Right hindlimb (tissue), 1 donor: ENCODE data around the gene TIGD6.

Experiments
- DNase-seq: peaks from one replicate; pipeline ENCODE4 v3.0.0-alpha.2; 2018

TIGD6 gene

DNA sequence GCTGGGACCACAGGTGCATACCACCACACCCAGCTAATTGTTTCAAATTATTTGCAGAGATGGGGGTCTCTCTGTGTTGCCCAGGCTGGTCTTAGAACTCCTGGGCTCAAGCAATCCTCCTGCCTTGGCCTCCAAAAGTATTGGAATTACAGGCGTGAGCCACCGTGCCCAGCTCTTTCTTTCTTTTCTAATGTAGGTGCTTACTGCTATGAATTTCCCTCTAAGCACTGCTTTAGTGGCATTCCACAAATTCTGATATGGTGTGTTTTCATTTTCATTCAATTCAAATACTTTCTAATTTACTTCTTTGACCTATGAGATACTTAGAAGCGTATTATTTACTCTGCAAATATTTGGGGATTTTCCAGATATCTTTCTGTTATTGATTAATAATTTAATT, 15.0 kb upstream of the TIGD6 start:
- DNase-seq, result no peak

DNA sequence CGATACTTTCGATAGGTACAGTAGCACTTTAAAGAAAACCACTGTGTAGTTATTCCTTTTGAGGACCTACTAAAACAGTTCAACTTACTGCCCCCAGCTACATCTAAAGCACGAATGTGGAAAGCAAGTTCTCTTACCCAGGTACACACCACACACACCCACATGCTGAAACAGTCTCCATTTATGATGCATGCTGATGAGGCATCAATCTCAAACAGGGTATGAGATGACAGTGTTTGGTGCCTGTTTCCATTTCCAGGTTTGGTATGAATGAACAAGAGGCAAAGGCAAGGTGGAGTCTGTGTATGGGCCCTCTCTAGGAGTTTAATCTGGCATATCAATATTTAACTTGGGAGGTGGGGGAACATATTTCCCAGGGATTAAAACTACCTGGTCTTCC, 14.0 kb upstream of the TIGD6 start:
- DNase-seq, result no peak

DNA sequence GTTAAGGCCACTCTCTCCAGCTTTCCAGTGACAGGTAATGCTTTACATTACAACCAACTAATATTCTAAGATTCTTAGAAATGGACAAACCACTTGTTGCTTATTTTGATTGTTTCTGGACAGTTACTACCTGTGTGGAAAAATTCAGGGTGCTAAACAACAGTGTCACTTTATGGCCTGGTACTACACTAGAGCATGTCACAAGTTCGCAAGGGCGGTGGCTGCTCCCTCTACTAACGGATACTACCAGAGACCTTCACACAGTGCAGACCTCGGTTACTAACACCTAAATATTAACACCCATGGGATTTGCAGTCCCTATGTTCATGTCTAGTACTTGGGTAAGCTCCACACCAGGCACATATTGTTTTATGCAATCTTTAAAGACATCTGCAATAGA, 13.5 kb upstream of the TIGD6 start:
- DNase-seq, result no peak

DNA sequence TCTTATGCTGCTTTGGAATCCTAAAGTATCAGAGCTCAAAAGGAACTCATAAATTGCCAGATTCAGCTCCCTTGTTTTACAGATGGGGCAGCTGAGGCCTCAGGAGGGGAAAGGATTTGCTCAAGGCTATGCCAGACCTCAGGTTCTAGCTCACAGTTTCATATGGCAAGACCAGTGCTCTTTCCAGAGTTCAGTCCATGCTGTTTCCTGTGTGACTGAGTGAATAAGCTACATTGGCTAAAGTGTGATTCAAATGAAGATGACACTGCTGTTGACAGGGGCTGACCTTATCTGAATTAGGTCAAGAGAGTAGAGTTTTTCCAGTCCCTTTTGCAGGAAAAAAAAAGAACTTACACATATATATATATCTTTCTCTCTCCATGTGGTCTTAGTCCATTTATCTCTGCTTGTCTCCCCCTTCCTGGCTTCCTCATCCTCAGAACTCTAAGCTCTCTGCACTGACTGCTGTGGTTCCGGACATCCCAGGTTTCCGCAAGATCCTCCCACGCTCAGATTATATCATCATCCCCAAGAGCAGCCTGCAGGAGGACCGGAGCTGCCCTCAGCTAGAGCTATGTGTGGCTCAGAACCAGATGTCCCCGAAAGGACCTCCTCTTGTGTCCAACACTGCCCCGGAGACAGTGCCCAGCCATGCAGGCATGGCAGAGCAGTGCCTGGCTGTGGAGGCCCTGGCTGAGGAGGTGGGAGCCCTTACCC, 9.4 kb upstream of the TIGD6 start:
- no peak for DNase-seq

DNA sequence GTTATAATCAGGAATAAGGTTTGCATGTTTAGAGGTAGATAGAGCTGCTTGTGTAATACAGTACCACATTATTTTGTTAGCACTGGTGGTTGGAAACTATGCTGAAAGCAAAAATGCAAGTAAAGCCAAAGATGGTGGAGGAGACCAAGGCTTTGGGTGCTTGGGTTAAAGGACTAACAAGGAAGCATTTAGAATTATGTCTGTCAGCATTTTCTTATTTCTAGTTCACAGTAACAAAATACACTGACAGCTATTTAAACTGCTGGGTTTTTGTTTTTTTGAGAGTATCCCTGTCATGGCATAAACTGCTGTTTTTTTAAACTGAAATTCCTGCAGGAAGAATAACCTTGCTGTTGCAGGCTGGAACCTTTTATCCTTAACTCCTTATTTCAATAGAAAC, 6.6 kb upstream of the TIGD6 start:
- no peak for DNase-seq

DNA sequence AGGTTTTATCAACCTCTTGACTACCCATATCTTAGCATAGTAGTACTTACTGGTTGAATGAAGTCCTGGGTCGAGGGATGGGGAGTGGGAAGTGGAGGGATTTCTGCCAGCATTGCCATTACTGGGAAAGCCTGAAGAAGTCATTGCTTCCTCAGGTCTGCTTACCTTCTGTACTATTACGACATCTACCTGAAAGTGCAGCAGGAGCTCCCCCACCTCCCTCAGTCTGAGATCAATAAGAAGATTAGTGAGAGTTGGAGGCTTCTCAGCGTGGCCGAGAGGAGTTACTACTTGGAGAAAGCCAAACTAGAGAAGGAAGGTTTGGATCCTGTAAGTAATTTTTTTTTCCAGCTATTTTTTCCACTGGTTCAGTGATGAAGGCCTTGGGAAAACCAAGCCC, 5.9 kb upstream of the TIGD6 start:
- DNase-seq, result no peak

DNA sequence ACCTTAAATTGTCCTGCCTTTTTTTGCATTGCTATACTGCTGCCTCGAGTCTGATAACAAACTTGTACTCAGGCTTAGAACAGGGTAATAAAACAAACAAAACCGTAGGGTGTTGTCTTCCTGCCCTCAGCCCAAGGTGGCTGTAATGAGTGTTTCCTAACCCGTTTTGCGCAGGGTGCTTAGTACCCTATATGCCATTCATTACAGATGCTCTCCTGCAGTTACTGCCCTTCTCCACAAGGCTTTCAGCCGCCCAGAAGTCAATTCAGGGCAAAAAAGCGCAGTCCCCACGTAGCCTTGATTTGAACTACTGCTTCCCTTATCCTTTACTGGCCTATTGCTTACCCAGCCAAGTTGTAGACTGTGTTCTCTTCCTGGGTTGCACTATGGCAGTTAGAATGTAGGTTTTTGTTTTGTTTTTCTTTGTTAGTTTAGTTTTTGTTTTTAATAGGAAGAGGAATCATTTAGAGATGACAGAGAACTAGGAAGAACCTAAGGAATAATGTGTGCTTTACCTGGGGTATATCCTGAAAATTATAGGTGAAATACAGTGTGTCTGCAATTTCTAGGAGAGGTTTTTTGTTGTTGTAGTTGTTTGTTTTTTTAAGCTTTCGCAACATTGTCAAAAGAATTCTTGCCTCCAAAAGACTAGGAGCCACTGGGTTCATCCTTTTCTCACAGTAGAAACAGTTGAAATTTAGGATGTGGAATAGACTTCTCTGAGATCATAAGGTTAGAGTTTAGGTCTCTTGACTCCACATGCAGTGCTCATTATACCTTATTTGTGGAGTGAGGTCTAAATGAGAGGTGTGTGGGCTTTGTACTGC, 1.4 kb upstream of the TIGD6 start:
- peak; percentile 54 for DNase-seq

DNA sequence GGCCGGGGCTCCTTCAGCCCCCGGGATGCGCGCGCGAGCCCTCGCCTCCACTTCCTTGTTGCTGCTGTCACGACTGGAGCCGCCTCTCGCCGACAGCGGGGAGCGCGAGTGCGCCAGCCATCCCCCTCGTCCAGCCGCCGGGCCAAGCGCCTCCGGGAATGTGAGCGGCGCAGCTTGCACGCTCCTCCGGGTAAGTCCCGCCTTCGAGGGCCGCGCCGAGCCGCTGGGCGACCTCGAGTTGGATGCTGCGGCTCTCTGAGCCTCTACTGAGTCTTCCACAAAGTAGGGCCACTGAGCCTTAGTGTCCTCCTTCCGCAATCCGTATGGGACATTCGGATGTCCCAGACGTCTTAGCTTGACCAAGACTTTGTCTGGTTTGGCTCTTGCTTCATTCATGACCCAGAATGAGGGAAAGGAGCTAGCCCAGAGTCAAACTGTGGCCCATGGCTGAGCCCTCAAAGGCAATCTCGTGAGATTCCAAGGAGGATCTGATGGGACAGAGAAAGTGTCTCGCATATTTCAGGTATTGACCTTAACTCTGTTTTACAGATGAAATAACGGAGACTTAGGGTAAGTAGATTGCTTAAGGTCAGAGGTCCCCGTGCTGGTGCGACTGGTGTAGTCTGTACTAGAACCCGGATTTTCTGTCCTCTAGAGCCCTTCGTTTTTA, 671 bp upstream of the TIGD6 start:
- peak; percentile 51 for DNase-seq

DNA sequence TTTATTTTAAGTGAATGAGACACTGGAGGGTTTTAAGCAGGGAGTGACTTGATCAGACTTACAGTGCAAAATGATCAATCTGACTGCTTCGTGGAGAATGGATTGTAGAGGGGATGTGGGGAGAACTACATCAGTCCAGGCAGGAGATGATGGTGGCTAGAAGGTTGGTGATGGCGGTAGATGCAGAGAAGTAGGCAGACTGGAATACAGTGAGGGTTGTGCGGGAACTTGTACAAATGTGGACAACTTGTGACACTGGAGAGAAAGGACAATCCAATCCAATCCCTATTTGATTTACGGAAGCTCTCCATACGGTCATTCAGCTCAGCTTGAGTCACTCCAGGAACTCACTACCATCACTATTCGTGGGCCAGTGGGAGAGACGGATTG, 593 bp downstream of the TIGD6 start:
- DNase-seq, result no peak

DNA sequence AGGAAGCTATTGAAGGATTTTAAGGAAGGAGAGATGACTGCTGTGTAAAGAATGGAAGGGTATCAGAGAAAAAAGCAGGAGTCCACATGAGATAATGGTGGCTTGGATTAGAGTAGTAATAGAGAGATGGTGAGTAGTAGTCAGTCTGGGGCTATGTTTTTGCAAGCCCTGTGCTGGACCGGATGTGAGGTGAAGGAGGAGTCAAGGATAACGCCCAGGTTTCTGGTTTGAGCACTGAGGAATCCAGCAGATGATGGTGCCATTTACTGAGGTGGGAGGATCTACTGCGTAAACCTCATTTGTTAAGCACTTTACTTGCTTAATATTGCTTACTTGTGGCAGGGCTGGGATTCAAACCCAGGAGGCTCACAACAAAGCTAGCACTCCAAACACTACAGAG, 1.1 kb downstream of the TIGD6 start:
- no peak for DNase-seq

DNA sequence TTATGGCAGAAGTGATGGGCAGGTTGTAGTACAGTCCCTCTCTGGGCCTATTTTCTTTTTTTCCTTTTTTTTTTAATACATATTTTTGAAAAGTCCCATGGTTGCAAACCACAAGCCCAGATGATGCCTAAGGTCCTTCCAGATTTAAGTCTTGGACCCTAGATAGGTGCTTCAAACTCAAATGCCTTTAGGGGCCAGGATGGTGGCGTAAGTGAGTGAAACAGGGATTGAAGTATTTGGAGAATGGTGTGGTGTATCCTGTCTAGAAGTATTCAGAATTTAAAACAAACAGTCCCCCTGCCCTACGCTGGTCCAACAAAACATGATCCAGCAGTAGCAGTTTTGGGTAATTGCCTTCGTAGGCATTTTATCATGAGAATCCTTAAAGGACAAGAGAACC, 2.2 kb downstream of the TIGD6 start:
- no peak for DNase-seq

DNA sequence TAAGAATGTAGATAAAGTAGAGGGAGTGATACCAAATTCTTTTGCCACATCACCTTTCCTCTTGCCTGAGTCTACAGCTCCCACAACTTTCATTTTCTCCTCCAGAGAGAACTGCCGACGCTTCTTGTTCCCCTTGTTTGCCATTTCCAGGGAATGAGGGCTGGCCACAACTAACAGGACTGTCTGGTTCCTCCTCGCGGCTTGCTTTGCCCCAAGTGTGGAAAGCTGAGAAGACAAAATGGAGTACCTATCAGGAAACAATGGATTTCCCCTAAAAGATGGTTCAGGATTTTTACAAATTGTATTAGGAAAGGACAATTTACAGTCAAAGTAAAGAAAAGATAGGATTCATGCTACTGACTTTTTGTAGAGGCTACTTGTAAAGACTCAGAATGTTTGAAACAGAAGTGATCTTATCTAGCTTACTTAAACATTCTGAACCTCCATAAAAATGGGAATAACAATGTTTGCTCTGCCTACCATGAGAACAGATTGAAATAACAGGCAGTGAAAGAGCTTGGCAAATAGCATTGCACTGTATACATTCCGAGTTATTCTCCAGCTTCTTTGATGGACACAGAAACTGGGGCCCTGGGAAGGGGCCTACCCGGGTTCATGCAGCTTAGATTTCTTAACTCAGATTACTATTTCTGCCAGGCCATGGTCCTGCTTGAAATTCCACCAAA, 4.1 kb downstream of the TIGD6 start:
- DNase-seq, result no peak

DNA sequence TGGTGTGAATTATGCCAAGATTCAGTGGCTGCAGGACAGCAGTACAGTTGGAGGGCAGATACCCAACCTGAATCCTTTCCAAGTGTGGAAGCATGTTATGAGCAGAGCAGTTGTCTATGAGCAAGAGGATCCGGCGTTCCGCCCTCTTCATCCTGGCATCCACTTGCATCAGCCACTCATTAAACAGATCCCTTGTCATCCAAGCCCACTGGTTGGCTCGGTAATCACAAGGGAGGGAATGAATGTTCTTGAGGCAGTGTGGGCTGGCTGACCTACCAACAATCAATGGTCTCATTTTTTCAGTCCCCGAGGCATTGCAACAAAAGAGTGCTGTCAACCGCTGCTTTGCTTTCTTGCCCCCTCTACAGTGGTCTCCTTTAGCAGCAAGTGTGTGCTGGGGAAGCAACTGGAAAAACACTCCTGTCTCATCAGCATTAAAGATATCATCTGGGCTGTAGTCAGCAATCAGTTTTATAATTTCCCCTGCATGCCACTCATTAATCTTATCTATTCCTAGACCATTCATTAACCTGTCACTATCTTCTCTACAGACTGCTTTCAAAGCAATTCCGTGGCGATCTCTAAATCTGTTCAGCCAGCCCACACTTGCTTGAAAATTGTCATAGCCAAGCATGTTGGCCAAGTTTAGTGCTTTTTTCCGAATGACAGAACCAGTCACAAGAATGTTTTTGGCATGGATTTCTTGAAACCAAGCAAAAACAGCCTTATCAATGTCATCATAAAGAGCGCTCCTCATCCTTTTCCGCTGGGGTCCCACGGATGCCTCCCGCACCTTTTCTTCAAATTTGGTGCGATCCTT, 4.9 kb downstream of the TIGD6 start:
- DNase-seq, result no peak

DNA sequence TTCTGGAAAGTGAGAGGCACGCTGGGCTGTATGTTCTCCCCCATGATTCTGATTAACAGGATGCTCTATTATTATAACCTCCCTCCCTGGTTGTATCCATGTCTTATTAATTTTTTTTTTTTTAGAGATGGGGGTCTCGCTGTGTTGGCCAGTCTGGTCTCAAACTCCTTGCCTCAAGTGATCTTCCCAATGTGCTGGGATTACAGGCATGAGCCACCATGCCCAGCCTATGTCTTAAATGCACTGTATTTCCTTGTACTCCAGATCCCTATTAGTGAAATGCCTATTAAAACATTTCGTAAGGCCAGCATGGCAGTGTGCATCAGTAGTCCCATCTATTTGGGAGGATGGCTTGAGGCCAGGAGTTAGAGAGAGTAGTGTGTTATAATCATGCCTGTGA, 7.0 kb downstream of the TIGD6 start:
- no peak for DNase-seq

DNA sequence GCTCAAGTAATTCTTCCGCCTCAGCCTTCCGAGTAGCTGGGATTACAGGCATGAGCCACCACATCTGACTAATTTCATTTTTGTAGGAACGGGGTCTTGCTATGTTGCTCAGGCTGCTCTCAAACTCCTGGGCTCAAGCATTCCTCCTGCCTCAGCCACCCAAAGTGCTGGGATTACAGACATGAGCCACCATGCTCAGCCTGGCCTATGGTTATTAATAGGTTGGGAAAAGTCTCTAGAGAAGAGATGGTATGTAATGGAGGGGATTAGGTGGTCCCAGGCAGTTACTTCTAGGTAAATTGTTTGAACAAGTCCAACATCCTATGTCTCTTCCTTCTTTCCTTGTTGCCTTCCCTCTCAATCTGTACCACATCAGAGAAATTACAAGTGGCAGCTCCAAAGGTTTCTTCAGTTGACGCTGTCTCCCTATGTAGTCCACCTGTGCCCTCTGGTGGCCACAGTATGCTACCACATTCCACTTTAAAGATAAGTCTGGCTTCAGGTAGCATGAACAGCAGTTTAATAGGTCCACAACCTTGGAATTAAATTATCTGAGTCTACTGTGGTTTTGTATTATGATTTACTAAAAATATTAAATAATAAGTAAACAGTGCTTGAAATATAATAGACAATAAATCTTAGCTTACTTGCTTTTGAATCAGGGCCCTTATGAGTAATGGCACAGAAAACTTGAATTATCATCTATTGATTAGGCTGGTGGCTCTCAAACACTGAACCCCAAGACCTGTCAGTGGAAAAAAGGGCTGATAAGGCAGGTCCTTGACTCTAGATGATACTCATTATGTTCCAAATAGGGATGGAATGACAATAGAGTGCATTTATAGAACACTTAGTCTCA, 9.7 kb downstream of the TIGD6 start:
- peak; percentile 69 for DNase-seq

DNA sequence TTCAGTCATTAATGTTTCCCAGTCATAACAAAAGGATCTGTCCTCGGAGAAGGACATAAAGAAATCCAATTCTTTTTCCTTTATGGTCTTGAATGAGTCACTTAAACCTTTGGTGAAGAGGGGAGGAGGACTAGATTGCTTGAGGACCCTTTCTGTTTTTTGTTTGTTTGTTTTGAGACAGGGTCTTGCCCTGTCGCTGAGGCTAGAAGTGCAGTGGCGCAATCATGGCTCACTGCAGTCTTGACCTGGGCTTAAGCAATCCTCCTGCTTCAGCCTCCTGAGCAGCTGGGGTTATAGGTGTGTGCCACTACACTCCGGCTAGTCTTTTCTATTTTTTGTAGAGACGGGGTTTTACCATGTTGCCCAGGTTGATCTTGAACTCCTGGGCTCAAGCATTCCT, 12.3 kb downstream of the TIGD6 start:
- no peak for DNase-seq

DNA sequence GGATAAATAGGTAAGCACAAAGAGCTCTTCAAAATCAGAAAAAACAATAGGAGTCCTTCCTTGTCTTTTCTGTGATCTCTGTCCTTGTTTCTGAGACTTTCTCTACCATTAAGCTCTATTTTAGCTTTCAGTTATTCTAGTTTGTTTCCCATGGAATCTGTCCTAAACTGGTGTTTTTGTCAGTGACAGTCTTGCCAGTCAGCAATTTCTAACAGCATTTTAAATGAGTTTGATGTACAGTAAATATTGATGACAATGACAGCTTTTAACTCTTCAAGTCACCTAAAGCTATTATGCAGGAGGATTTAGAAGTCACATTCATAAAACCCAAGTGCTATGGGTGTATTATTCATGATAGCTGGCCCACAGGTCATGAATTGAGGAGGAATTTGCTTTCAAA, 17.9 kb downstream of the TIGD6 start:
- no peak for DNase-seq

DNA sequence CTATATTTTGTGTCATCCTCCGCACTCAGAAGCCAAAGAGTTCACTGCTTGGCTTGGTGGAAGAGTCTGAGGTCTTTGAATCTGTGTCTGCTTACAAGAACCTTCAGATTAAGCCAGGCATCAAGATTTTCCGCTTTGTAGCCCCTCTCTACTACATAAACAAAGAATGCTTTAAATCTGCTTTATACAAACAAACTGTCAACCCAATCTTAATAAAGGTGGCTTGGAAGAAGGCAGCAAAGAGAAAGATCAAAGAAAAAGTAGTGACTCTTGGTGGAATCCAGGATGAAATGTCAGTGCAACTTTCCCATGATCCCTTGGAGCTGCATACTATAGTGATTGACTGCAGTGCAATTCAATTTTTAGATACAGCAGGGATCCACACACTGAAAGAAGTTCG, 19.2 kb downstream of the TIGD6 start:
- DNase-seq, result no peak

DNA sequence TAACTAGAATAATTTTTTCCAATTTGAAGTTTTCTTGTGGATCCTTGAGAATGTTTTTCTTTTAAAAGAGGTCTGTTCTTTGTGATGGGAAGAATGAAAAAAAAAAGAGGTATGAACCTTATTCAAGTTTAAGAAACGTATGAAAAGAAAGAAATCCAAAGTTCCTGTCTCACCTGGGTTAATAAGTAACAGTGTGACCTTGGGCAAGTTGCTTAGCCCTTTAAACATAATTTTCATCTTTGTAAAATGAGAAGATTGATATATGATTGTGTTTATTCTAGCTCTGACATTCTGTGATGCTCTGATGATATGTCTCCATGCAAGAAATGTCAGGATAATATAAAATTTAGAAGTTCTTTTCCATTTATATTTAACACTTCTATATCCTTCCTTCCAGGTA, 20.6 kb downstream of the TIGD6 start:
- no peak for DNase-seq

DNA sequence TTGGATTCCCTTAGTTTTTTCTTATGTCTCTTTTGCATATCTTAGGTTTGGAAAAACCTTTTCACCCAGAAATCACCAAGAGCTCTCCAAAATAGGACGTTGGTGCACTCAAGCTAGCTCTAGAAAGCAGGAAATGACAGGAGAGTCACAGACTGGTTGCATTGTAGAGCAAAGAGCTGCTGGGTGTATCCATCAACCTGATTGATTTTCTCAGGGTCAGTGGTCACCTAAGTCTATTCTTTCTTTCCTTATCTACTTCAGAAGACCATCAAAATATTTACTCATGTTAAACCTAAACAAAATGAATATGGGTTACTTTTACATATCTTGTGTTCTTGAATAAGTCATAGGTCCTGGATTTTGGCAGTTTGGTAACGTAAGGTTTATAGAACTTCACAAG, 25.0 kb downstream of the TIGD6 start:
- no peak for DNase-seq

DNA sequence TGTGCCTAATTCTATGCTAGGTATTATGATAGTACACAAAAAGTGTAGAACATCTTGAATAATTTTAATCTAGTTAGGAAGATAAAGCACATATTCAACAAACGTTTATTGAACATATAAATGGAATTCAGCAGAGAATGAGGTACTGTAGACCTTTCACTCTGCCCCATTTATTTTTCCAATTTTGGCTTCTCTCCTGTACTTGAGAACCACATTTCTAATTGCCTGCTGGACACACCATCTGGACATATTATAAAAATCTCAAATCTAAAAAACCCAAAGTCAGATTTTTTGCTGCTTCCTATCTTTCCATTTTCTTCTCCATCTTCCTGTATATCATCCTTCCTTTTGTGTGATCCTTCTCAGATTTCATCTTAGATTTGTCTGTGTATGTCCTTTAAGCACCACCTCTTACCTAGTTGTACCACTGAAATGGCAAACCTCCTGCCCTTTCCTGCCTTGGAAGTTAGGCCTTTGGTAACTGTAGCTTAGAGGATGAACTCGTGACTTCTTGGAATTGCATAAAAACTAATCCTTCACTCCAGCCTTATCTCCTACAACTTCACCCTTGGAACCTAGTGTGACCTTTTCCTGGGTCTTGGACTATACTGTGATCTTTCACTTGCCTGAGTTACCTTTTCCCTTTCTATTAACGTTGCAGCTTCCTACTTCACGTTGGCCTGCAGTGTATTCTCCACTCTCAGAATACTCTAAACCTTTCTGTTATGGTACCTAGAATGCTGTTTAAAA, 31.1 kb downstream of the TIGD6 start:
- DNase-seq, result no peak
